NOMO-1 treated with DMSO at 0.1 percent for 48 hours (cell line): ENCODE measurements around the gene SLC16A5.
"Not testable (repeated sequence)": the region's sequence is repeated elsewhere in the genome, so short reads cannot be mapped to it uniquely, and the experiment has no call there.

Experiments
- DNase-seq: peaks from one replicate; lab custom pipeline; 2025; ENCODE audit not compliant: unreplicated experiment; lab: John Stamatoyannopoulos, UW

The SLC16A5 gene

GRCh38 chr17:75109407-75110233 lies 21.9 kb downstream of the SLC16A5 start, which contains the start of gene ARMC7:
ARMC7 (plus strand) TSS chr17:75109969; CDS start chr17:75110289, 320 bp downstream.
- peak; percentile 80 for DNase-seq

GRCh38 chr17:75110234-75110937 lies 22.6 kb downstream of the SLC16A5 start:
- DNase-seq, result peak; percentile 28

GRCh38 chr17:75111777-75112335 lies 24.1 kb downstream of the SLC16A5 start:
- DNase-seq, result no peak

GRCh38 chr17:75113798-75114551 lies 26.2 kb downstream of the SLC16A5 start:
- DNase-seq, result peak; percentile 89

GRCh38 chr17:75114552-75115314 lies 27.0 kb downstream of the SLC16A5 start:
- no peak for DNase-seq

- no peak for DNase-seq
These were observed 27.8 kb downstream of the SLC16A5 start for GRCh38 chr17:75115555-75115954.

GRCh38 chr17:75116737-75117136 lies 29.0 kb downstream of the SLC16A5 start:
- DNase-seq, result no peak

GRCh38 chr17:75118307-75118706 lies 30.6 kb downstream of the SLC16A5 start:
- DNase-seq, result no peak

GRCh38 chr17:75124041-75124818 lies 36.5 kb downstream of the SLC16A5 start:
- DNase-seq, result no peak

GRCh38 chr17:75124819-75125162 lies 37.0 kb downstream of the SLC16A5 start:
- no peak for DNase-seq

GRCh38 chr17:75125984-75126383 lies 38.2 kb downstream of the SLC16A5 start:
- DNase-seq, result no peak

GRCh38 chr17:75126954-75127353 lies 39.2 kb downstream of the SLC16A5 start:
- DNase-seq, result no peak

- DNase-seq, result not testable (repeated sequence)
These were observed 40.2 kb downstream of the SLC16A5 start for GRCh38 chr17:75127936-75128335.

- no peak for DNase-seq
These were observed 41.1 kb downstream of the SLC16A5 start for GRCh38 chr17:75128694-75129505.

GRCh38 chr17:75129576-75129975 lies 41.8 kb downstream of the SLC16A5 start:
- no peak for DNase-seq

GRCh38 chr17:75130059-75130631 lies 42.4 kb downstream of the SLC16A5 start:
- no peak for DNase-seq

GRCh38 chr17:75130632-75131277 lies 43.0 kb downstream of the SLC16A5 start:
- DNase-seq, result peak; percentile 49
